ENCODE data around the gene RIN3. TPM values are rescaled to one million over a fixed set of nuclear protein-coding genes. Genes with fewer than 3 reads are reported as not detected.

Gene RIN3
- polyA plus RNA-seq, 3 donors = 42.8 to 144 (median 54.6) TPM

GRCh38 chr14:92728759-92729364, 215.3 kb downstream of the RIN3 start:
- WGBS (ENCODE audit: insufficient coverage) = 60% methylated on average over 7 of the region's 8 CpGs
- H3K4me1 Mint-ChIP-seq = peaks cover 48% of the 10 kb centered on the region
- peak overlapping the region in 1 of 2 donors; percentile 42 for H3K4me3 Mint-ChIP-seq
- peaks cover 7 to 21% of the 10 kb centered on the region in 2 donors for H3K36me3 Mint-ChIP-seq
- H4K20me1 ChIP-seq (ENCODE audit: insufficient read depth, low read length) = no peaks in the 10 kb centered on the region
- peaks cover 55 to 66% of the 10 kb centered on the region in 2 donors for H3K4me1 ChIP-seq (ENCODE audit: control insufficient read depth in 1 of 2, insufficient read depth in 2 of 2, low read length in 2 of 2)
- H3K4me3 ChIP-seq (replicated peaks in 1 of 3; ENCODE audit: low read depth in 2 of 3, low read length in 3 of 3) = no peak overlapping the region
- peak overlapping the region in 4 of 7 donors; percentile 32 to 82 (median 66) for H3K27ac Mint-ChIP-seq
- H3K9ac ChIP-seq (ENCODE audit: insufficient read depth, low read length, poor library complexity, severe bottlenecking) = no peak overlapping the region
- no peak overlapping the region for H2AFZ ChIP-seq (ENCODE audit: insufficient read depth, low read depth, low read length, poor library complexity, severe bottlenecking)
- no peaks in the 10 kb centered on the region for H3K9me3 ChIP-seq (replicated peaks in 1 of 2; ENCODE audit: control insufficient read depth in 1 of 2, insufficient read depth in 1 of 2, low read length in 2 of 2)
- no peaks in the 10 kb centered on the region for H3K79me2 ChIP-seq (ENCODE audit: insufficient read depth, low read length)
- H3K27me3 ChIP-seq (ENCODE audit: control insufficient read depth in 2 of 2, insufficient read depth in 2 of 2, low read length in 2 of 2) = peaks cover 2 to 6% of the 10 kb centered on the region in 2 donors
- DNase-seq = peak; percentile 72 to 80 (median 77)
- H3K27ac ChIP-seq (ENCODE audit: low read depth in 1 of 2, low read length in 2 of 2) = no peak overlapping the region
- H3K27me3 Mint-ChIP-seq (ENCODE audit: low read depth in 3 of 3) = peaks cover 9 to 34% (median 32%) of the 10 kb centered on the region in 3 donors
- TF ChIP-seq, protein P1, sequence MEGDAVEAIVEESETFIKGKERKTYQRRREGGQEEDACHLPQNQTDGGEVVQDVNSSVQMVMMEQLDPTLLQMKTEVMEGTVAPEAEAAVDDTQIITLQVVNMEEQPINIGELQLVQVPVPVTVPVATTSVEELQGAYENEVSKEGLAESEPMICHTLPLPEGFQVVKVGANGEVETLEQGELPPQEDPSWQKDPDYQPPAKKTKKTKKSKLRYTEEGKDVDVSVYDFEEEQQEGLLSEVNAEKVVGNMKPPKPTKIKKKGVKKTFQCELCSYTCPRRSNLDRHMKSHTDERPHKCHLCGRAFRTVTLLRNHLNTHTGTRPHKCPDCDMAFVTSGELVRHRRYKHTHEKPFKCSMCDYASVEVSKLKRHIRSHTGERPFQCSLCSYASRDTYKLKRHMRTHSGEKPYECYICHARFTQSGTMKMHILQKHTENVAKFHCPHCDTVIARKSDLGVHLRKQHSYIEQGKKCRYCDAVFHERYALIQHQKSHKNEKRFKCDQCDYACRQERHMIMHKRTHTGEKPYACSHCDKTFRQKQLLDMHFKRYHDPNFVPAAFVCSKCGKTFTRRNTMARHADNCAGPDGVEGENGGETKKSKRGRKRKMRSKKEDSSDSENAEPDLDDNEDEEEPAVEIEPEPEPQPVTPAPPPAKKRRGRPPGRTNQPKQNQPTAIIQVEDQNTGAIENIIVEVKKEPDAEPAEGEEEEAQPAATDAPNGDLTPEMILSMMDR (IDR thresholded peaks at IDR 0.05) = no peak
- peaks cover 9 to 22% (median 15%) of the 10 kb centered on the region in 7 donors for H3K9me3 Mint-ChIP-seq
- no peak overlapping the region for H3K4me2 ChIP-seq (replicated peaks; ENCODE audit: extremely low read depth, low read length, poor library complexity, severe bottlenecking)
- H3K36me3 ChIP-seq (replicated peaks in 1 of 2; ENCODE audit: control insufficient read depth in 1 of 2, insufficient read depth in 2 of 2, low read length in 2 of 2) = no peaks in the 10 kb centered on the region
- intact Hi-C loops (cut with micrococcal nuclease) = no loop called here

GRCh38 chr14:92729634-92730358, 216.2 kb downstream of the RIN3 start:
- H4K20me1 ChIP-seq (ENCODE audit: insufficient read depth, low read length) = no peaks in the 10 kb centered on the region
- DNase-seq = peak in 2 of 3 donors; percentile 51 to 64
- Mint-ChIP-seq H3K4me1 (peaks cover 39% of the 10 kb centered on the region), H3K9me3 (peaks cover 9 to 22% (median 15%) of the 10 kb centered on the region in 7 donors), H3K4me3 (peak overlapping the region in 1 of 2 donors; percentile 70), H3K27me3 (ENCODE audit: low read depth in 3 of 3) (peaks cover 9 to 38% (median 37%) of the 10 kb centered on the region in 3 donors), H3K27ac (peak overlapping the region in 3 of 7 donors; percentile 36 to 78 (median 42)), H3K36me3 (peaks cover 5 to 17% of the 10 kb centered on the region in 2 donors)
- H2AFZ ChIP-seq (ENCODE audit: insufficient read depth, low read depth, low read length, poor library complexity, severe bottlenecking) = no peak overlapping the region
- H3K9me3 ChIP-seq (replicated peaks in 1 of 2; ENCODE audit: control insufficient read depth in 1 of 2, insufficient read depth in 1 of 2, low read length in 2 of 2) = no peaks in the 10 kb centered on the region
- no CpG with 5 or more reads among the region's 14 CpGs for WGBS (ENCODE audit: insufficient coverage)
- H3K27ac ChIP-seq (ENCODE audit: low read depth in 1 of 2, low read length in 2 of 2) = no peak overlapping the region
- TF ChIP-seq, protein P1 (IDR thresholded peaks at IDR 0.05) = no peak
- H3K4me3 ChIP-seq (replicated peaks in 1 of 3; ENCODE audit: low read depth in 2 of 3, low read length in 3 of 3) = no peak overlapping the region
- H3K36me3 ChIP-seq (replicated peaks in 1 of 2; ENCODE audit: control insufficient read depth in 1 of 2, insufficient read depth in 2 of 2, low read length in 2 of 2) = no peaks in the 10 kb centered on the region
- H3K9ac ChIP-seq (ENCODE audit: insufficient read depth, low read length, poor library complexity, severe bottlenecking) = no peak overlapping the region
- H3K4me2 ChIP-seq (replicated peaks; ENCODE audit: extremely low read depth, low read length, poor library complexity, severe bottlenecking) = peak overlapping the region; percentile 21
- intact Hi-C loops (cut with micrococcal nuclease) = loop anchor here in 1 of 2 donors (1.0 kb wide), 1 partner anchor 17 kb away; no protein-coding TSS in a partner anchor
- no peaks in the 10 kb centered on the region for H3K79me2 ChIP-seq (ENCODE audit: insufficient read depth, low read length)
- peaks cover 46 to 57% of the 10 kb centered on the region in 2 donors for H3K4me1 ChIP-seq (ENCODE audit: control insufficient read depth in 1 of 2, insufficient read depth in 2 of 2, low read length in 2 of 2)
- H3K27me3 ChIP-seq (ENCODE audit: control insufficient read depth in 2 of 2, insufficient read depth in 2 of 2, low read length in 2 of 2) = peaks cover 2 to 6% of the 10 kb centered on the region in 2 donors
